Testis (tissue), 3 donors: Measurements from ENCODE around the gene HEG1. TPM values are rescaled to one million over a fixed set of nuclear protein-coding genes. Genes with fewer than 3 reads are reported as not detected.

ENCODE experiments used
- DNase-seq: peaks from one replicate; pipeline ENCODE4 v3.0.0-alpha.2; 2019
- H3K27ac ChIP-seq, 2 donors: fragments of 200-600 bp; sonication (generic); one replicate each; pipeline ENCODE4 v1.5.1; 2019
- H3K27me3 ChIP-seq: fragments of 200-600 bp; sonication (generic); one replicate; pipeline ENCODE4 v1.5.1; 2019
- H3K36me3 ChIP-seq: fragments of 200-600 bp; sonication (generic); one replicate; pipeline ENCODE4 v1.5.1; 2017; ENCODE audit warnings: low read depth; ENCODE audit errors: missing control alignments
- H3K4me1 ChIP-seq: fragments of 200-600 bp; sonication (generic); one replicate; pipeline ENCODE4 v1.5.1; 2019
- H3K4me3 ChIP-seq, 2 donors: fragments of 200-600 bp; sonication (generic); one replicate each; pipeline ENCODE4 v1.5.1; 2017 to 2019
- H3K9me3 ChIP-seq: fragments of 200-600 bp; sonication (generic); one replicate; pipeline ENCODE4 v1.5.1; 2017
- CTCF ChIP-seq, 3 experiments: fragments of 450-650 bp in 2 of 3; fragments of 200-600 bp in 1 of 3; sonication (generic) in 1 of 3; IDR thresholded peaks; one replicate each; pipeline ENCODE4 v1.5.1; 2016 to 2019; ENCODE audit warnings: antibody characterized with exemption in 3 of 3, mild to moderate bottlenecking in 2 of 3, moderate library complexity in 1 of 3
- POLR2A ChIP-seq: fragments of 450-650 bp; IDR thresholded peaks from one replicate; pipeline ENCODE4 v1.6.1; 2017; ENCODE audit warnings: antibody characterized with exemption, mild to moderate bottlenecking, moderate library complexity
- WGBS, 2 donors: methylation state at CpG; one replicate each; pipeline ENCODE4 v1.1.5; 2018; 5-methylcytosine and 5-hydroxymethylcytosine counted together
- intact Hi-C: fragments of 100-400 bp; cut with DNase I; formaldehyde crosslinking; loops from one replicate; pipeline ENCODE4 v1.15.1; 2023; ENCODE audit warnings: low total_unique reads
- polyA plus RNA-seq: library from polyadenylated mRNA; stranded (reverse); fragments of 350-450 nt; fragmentation: Illumina TruSeq; extraction: RNeasy Lipid Tissue Mini Kit (QIAGEN cat#74804); gene quantifications from one replicate; pipeline ENCODE4 v1.2.3, GENCODE V29; 2014; ENCODE audit warnings: low read depth, low replicate concordance; ENCODE audit not compliant: insufficient read depth
- total RNA-seq, 2 donors: library from RNA; depleted of rRNA; stranded (reverse); fragments of >200 nt; gene quantifications; one replicate each; pipeline ENCODE4 v1.2.3, GENCODE V29; 2016

HEG1 gene
- total and polyA plus RNA-seq, 3 donors from 2014 or later, result 50.3 to 160 (median 120) TPM

- H3K27ac ChIP-seq, result no peak overlapping the region
- intact Hi-C loops, result no loop called here
- H3K9me3 ChIP-seq, result no peaks in the 10 kb centered on the region
- H3K4me3 ChIP-seq, result no peak overlapping the region
- TF ChIP-seq CTCF (IDR thresholded peaks at IDR 0.05) (no peak), POLR2A (no peak)
- WGBS, 2 donors, result 85 to 89% methylated on average over 10 of the region's 10 CpGs
- no peaks in the 10 kb centered on the region for H3K27me3 ChIP-seq
- H3K36me3 ChIP-seq, result no peaks in the 10 kb centered on the region
- H3K4me1 ChIP-seq, result no peaks in the 10 kb centered on the region
- no peak for DNase-seq
Observed at GRCh38 chr3:124967964-124968363, 87.8 kb downstream of the HEG1 start.

GRCh38 chr3:124966521-124967445, 89.0 kb downstream of the HEG1 start:
- intact Hi-C loops, result no loop called here
- no peak for DNase-seq
- WGBS, 2 donors, result 80 to 85% methylated on average over 7 of the region's 7 CpGs
- no peak overlapping the region for H3K27ac ChIP-seq
- no peaks in the 10 kb centered on the region for H3K27me3 ChIP-seq
- H3K9me3 ChIP-seq, result no peaks in the 10 kb centered on the region
- no peaks in the 10 kb centered on the region for H3K36me3 ChIP-seq
- H3K4me1 ChIP-seq, result no peaks in the 10 kb centered on the region
- no peak overlapping the region for H3K4me3 ChIP-seq
- TF ChIP-seq CTCF (IDR thresholded peaks at IDR 0.05), result no peak
- no peak for TF ChIP-seq POLR2A

GRCh38 chr3:124965413-124965812, 90.4 kb downstream of the HEG1 start:
- no peaks in the 10 kb centered on the region for H3K4me1 ChIP-seq
- WGBS, 2 donors, result 73 to 79% methylated on average over 1 of the region's 1 CpG
- H3K27ac ChIP-seq, result no peak overlapping the region
- H3K36me3 ChIP-seq, result no peaks in the 10 kb centered on the region
- TF ChIP-seq POLR2A (no peak), CTCF (IDR thresholded peaks at IDR 0.05) (no peak)
- DNase-seq, result no peak
- H3K9me3 ChIP-seq, result no peaks in the 10 kb centered on the region
- H3K27me3 ChIP-seq, result no peaks in the 10 kb centered on the region
- H3K4me3 ChIP-seq, result no peak overlapping the region
- intact Hi-C loops, result no loop called here

- no peak for DNase-seq
- Histone ChIP-seq H3K9me3 (no peaks in the 10 kb centered on the region), H3K36me3 (no peaks in the 10 kb centered on the region), H3K4me3 (no peak overlapping the region), H3K27me3 (no peaks in the 10 kb centered on the region), H3K27ac (no peak overlapping the region), H3K4me1 (no peaks in the 10 kb centered on the region)
- WGBS, 2 donors, result 67 to 80% methylated on average over 4 of the region's 4 CpGs
- intact Hi-C loops, result no loop called here
- TF ChIP-seq POLR2A (no peak), CTCF (IDR thresholded peaks at IDR 0.05) (no peak)
Observed at GRCh38 chr3:124964387-124964786, 91.4 kb downstream of the HEG1 start.

GRCh38 chr3:124963755-124964154, 92.0 kb downstream of the HEG1 start:
- no peaks in the 10 kb centered on the region for H3K36me3 ChIP-seq
- no peak overlapping the region for H3K27ac ChIP-seq
- H3K9me3 ChIP-seq, result no peaks in the 10 kb centered on the region
- no peaks in the 10 kb centered on the region for H3K4me1 ChIP-seq
- no peak for DNase-seq
- no peaks in the 10 kb centered on the region for H3K27me3 ChIP-seq
- WGBS, 2 donors, result 64 to 71% methylated on average over 3 of the region's 3 CpGs
- TF ChIP-seq POLR2A (no peak), CTCF (IDR thresholded peaks at IDR 0.05) (no peak)
- H3K4me3 ChIP-seq, result no peak overlapping the region
- intact Hi-C loops, result no loop called here
